Fibroblast of skin of right biceps (primary cell): ENCODE measurements around the gene DMBT1.

Experiments
- DNase-seq: peaks from one replicate; pipeline ENCODE4 v3.0.0-alpha.2; 2013

The DMBT1 gene

GRCh38 chr10:122674781-122675180, 114.2 kb downstream of the DMBT1 start:
- DNase-seq, result no peak

- no peak for DNase-seq
Observed at GRCh38 chr10:122675278-122675677, 114.7 kb downstream of the DMBT1 start.

- no peak for DNase-seq
Observed at GRCh38 chr10:122678266-122678665, 117.7 kb downstream of the DMBT1 start.

- no peak for DNase-seq
Observed at GRCh38 chr10:122682522-122682921, 122.0 kb downstream of the DMBT1 start.

GRCh38 chr10:122688293-122688989, 127.9 kb downstream of the DMBT1 start:
- no peak for DNase-seq

- no peak for DNase-seq
Observed at GRCh38 chr10:122689146-122689820, 128.7 kb downstream of the DMBT1 start.

- DNase-seq, result no peak
Observed at GRCh38 chr10:122692744-122693143, 132.2 kb downstream of the DMBT1 start.
